K562 (cell line): ENCODE results near the gene CTF1. TPM values are rescaled to one million over a fixed set of nuclear protein-coding genes. Genes with fewer than 3 reads are reported as not detected.

Experiments used
- ATAC-seq: fragments of 200-7000 bp; cut with Tn5 transposase; 3 replicates; pipeline ENCODE4 v1.9.1; 2020; ENCODE audit warnings: moderate library complexity
- BruUV-seq: library from RNA; stranded (reverse); fragments of 400-500 nt; replicated peaks from 2 replicates; lab custom pipeline; 2021; lab: Mats Ljungman, UMichigan
- CTCF ChIA-PET: fragments of 300-600 bp; formaldehyde crosslinking; extraction: SDS; loops from one replicate; lab custom pipeline; 2021; ENCODE audit warnings: low intra/inter-chr PET ratio; lab: Yijun Ruan, JAX
- POLR2A ChIA-PET: fragments of 300-600, 350-650 bp; sonication (Branson Sonifier 250); formaldehyde crosslinking; extraction: SDS; loops from one replicate; lab custom pipeline; 2021; ENCODE audit warnings: antibody characterized with exemption, inconsistent platforms; lab: Yijun Ruan, JAX
- DNase-seq, 4 experiments: peaks; one replicate each; pipeline versions ENCODE4 v3.0.0 to v3.0.0-alpha.2; 2011 to 2018; ENCODE audit warnings: low spot score in 3 of 4, mixed read lengths in 3 of 4; ENCODE audit errors: extremely low read depth in 1 of 4
- FAIRE-seq: peaks from 2 replicates; lab custom pipeline; 2011; peaks lifted over from hg19 to GRCh38; lab: Jason Lieb, UNC
- H2AFZ ChIP-seq: 2 replicates; pipeline ENCODE4 v1.6.0; 2011; ENCODE audit warnings: low read depth, low read length, control low read depth, inconsistent platforms
- H3K27ac ChIP-seq: fragments of 200-600 bp; 3 replicates; pipeline ENCODE4 v1.8.0; 2011; ENCODE audit warnings: low read depth, mild to moderate bottlenecking, control low read depth, inconsistent platforms, low read length, moderate library complexity, mixed read lengths; ENCODE audit errors: extremely low read depth
- H3K27me3 ChIP-seq, 2 experiments: fragments of 300-600 bp in 1 of 2; 2 replicates in 1 of 2; 3 replicates in 1 of 2; pipeline versions ENCODE4 v1.6.0 to v1.8.0; 2011; ENCODE audit warnings: inconsistent platforms in 2 of 2, low read length in 2 of 2, mild to moderate bottlenecking in 1 of 2, mixed read lengths in 1 of 2, moderate library complexity in 1 of 2; ENCODE audit not compliant: control insufficient read depth in 2 of 2, insufficient read depth in 2 of 2
- H3K36me3 ChIP-seq: fragments of 300-600 bp; 3 replicates; pipeline ENCODE4 v1.8.0; 2011; ENCODE audit warnings: mild to moderate bottlenecking, low read length, inconsistent platforms; ENCODE audit not compliant: control insufficient read depth, insufficient read depth
- H3K4me1 ChIP-seq, 2 experiments: fragments of 200-600 bp in 1 of 2; replicated peaks in 1 of 2; 2 replicates in 1 of 2; 3 replicates in 1 of 2; pipeline versions ENCODE4 v1.5.1 to v1.8.0; 2011; ENCODE audit warnings: inconsistent platforms in 2 of 2, low read length in 2 of 2, mild to moderate bottlenecking in 1 of 2, mixed read lengths in 1 of 2, moderate library complexity in 1 of 2; ENCODE audit not compliant: control insufficient read depth in 2 of 2, insufficient read depth in 2 of 2
- H3K4me2 ChIP-seq: 2 replicates; pipeline ENCODE4 v1.6.1; 2011; ENCODE audit warnings: low read length, control low read depth, inconsistent platforms, mixed read lengths; ENCODE audit not compliant: insufficient read depth
- H3K4me3 ChIP-seq: fragments of 200-600 bp; sonication (generic), shearing (Covaris generic); 2 replicates; pipeline ENCODE4 v1.5.1; 2016; ENCODE audit warnings: control low read depth, inconsistent platforms
- H3K79me2 ChIP-seq: fragments of 200-600 bp; 3 replicates; pipeline ENCODE4 v1.8.0; 2011; ENCODE audit warnings: low read length, inconsistent platforms; ENCODE audit not compliant: control insufficient read depth, insufficient read depth
- H3K9ac ChIP-seq, 2 experiments: 2 replicates each; pipeline versions ENCODE4 v1.6.0 to v1.6.1; 2011; ENCODE audit warnings: low read depth in 2 of 2, low read length in 2 of 2, control low read depth in 1 of 2, inconsistent platforms in 1 of 2, mild to moderate bottlenecking in 1 of 2, mixed read lengths in 1 of 2; ENCODE audit not compliant: insufficient read depth in 1 of 2
- H3K9me1 ChIP-seq: one replicate; pipeline ENCODE4 v1.6.0; 2011; ENCODE audit warnings: inconsistent platforms, mild to moderate bottlenecking, low read length, moderate library complexity; ENCODE audit not compliant: control insufficient read depth, insufficient read depth
- H3K9me3 ChIP-seq: replicated peaks from 2 replicates; pipeline ENCODE4 v1.5.1; 2011; ENCODE audit warnings: low read depth, low read length, inconsistent platforms; ENCODE audit not compliant: control insufficient read depth, insufficient read depth
- H4K20me1 ChIP-seq: replicated peaks from 2 replicates; pipeline ENCODE4 v1.6.1; 2011; ENCODE audit warnings: low read length, inconsistent platforms, mixed read lengths; ENCODE audit not compliant: control insufficient read depth, insufficient read depth
- CBX8 ChIP-seq: fragments of 200-600 bp; sonication (generic); IDR thresholded peaks from 2 replicates; pipeline ENCODE4 v1.6.1; 2012; ENCODE audit warnings: borderline replicate concordance, mixed run types, low read depth, mild to moderate bottlenecking, moderate library complexity, mixed read lengths, low read length, control low read depth, inconsistent platforms; ENCODE audit not compliant: poor library complexity, severe bottlenecking; ENCODE audit errors: extremely low read depth
- E2F1 ChIP-seq: sonication (generic); formaldehyde crosslinking; IDR thresholded peaks from 2 replicates; pipeline ENCODE4 v1.8.1; 2023; ENCODE audit warnings: mild to moderate bottlenecking, missing genetic modification reagents, moderate library complexity
- ELF4 ChIP-seq: fragments of 450-650 bp; formaldehyde crosslinking; IDR thresholded peaks from 2 replicates; pipeline ENCODE4 v1.4.0; 2022; ENCODE audit warnings: missing genetic modification characterization
- ERF ChIP-seq: fragments of 450-650 bp; formaldehyde crosslinking; IDR thresholded peaks from 2 replicates; pipeline ENCODE4 v1.4.0; 2020; ENCODE audit warnings: mild to moderate bottlenecking, mixed read lengths
- FOXP1 ChIP-seq: sonication (generic); formaldehyde crosslinking; IDR thresholded peaks from 2 replicates; pipeline ENCODE4 v1.8.0; 2022; ENCODE audit warnings: mild to moderate bottlenecking, missing genetic modification reagents
- MYBL2 ChIP-seq, 2 experiments: fragments of 450-650 bp in 1 of 2; sonication (generic) in 1 of 2; formaldehyde crosslinking in 1 of 2; IDR thresholded peaks; 2 replicates each; pipeline versions ENCODE4 v1.6.1 to v1.8.1; 2017 to 2022; ENCODE audit warnings: borderline replicate concordance in 1 of 2, inconsistent platforms in 1 of 2, low read depth in 1 of 2, mild to moderate bottlenecking in 1 of 2, missing genetic modification reagents in 1 of 2, moderate library complexity in 1 of 2
- NFRKB ChIP-seq: fragments of 450-650 bp; IDR thresholded peaks from 2 replicates; pipeline ENCODE4 v1.6.1; 2016; ENCODE audit warnings: low read depth
- NFYB ChIP-seq: IDR thresholded peaks from 2 replicates; pipeline ENCODE4 v1.6.1; 2011; ENCODE audit warnings: mild to moderate bottlenecking, moderate library complexity; ENCODE audit not compliant: insufficient read length; ENCODE audit errors: extremely low read depth
- NONO ChIP-seq, 2 experiments: fragments of 200-400 bp in 1 of 2; fragments of 450-650 bp in 1 of 2; formaldehyde crosslinking in 1 of 2; IDR thresholded peaks; 2 replicates each; pipeline ENCODE4 v1.6.1; 2017; ENCODE audit warnings: low read depth in 2 of 2, mild to moderate bottlenecking in 2 of 2, moderate library complexity in 2 of 2, low read length in 1 of 2
- PTRF ChIP-seq: fragments of 450-650 bp; IDR thresholded peaks from 2 replicates; pipeline ENCODE4 v1.6.1; 2016; ENCODE audit warnings: mild to moderate bottlenecking, missing genetic modification characterization, missing compliant biosample characterization
- STAT5A ChIP-seq: IDR thresholded peaks from 2 replicates; pipeline ENCODE4 v1.6.1; 2012; ENCODE audit warnings: low read length, inconsistent platforms, borderline replicate concordance
- TCF7 ChIP-seq: sonication (generic); IDR thresholded peaks from 2 replicates; pipeline ENCODE4 v1.6.1; 2016; ENCODE audit warnings: antibody characterized with exemption, borderline replicate concordance
- TRIM25 ChIP-seq: fragments of 450-650 bp; IDR thresholded peaks from 2 replicates; pipeline ENCODE4 v1.7.0; 2016; ENCODE audit warnings: borderline replicate concordance
- YBX1 ChIP-seq: fragments of 450-650 bp; IDR thresholded peaks from 2 replicates; pipeline ENCODE4 v1.7.1; 2016; ENCODE audit warnings: mild to moderate bottlenecking
- ZC3H4 ChIP-seq: sonication (generic); formaldehyde crosslinking; IDR thresholded peaks from 2 replicates; pipeline ENCODE4 v1.9.0; 2021; ENCODE audit warnings: missing genetic modification reagents, borderline replicate concordance
- ZNF184 ChIP-seq: sonication (generic); formaldehyde crosslinking; IDR thresholded peaks from 2 replicates; pipeline ENCODE4 v1.5.0; 2020; ENCODE audit warnings: missing genetic modification reagents
- ZNF316 ChIP-seq: fragments of 450-650 bp; IDR thresholded peaks from 2 replicates; pipeline ENCODE4 v1.6.1; 2016
- WGBS: fragments of 100-300 bp; shearing (Covaris generic); methylation state at CpG from one replicate; pipeline ENCODE4 v1.1.6; 2016; ENCODE audit warnings: low coverage, mixed read lengths; ENCODE audit not compliant: insufficient coverage; ENCODE audit errors: missing lambda C conversion rate; 5-methylcytosine and 5-hydroxymethylcytosine counted together
- in situ Hi-C: fragments of 300-500 bp; cut with MboI; formaldehyde crosslinking; loops from 4 replicates; pipeline ENCODE4 v1.15.0; 2018; ENCODE audit warnings: inconsistent platforms, mixed read lengths
- intact Hi-C: fragments of 100-400 bp; cut with micrococcal nuclease; formaldehyde crosslinking; loops from 2 replicates; pipeline ENCODE4 v1.14.2; 2022
- polyA plus RNA-seq, 8 experiments: library from polyadenylated mRNA; depleted of rRNA in 4 of 8; stranded (reverse) in 5 of 8; unstranded in 3 of 8; fragments of >200 nt; fragmentation: Nextera tagmentation in 2 of 8; fragmentation: Illumina TruSeq in 1 of 8; extraction: Ambion mirVana in 2 of 8; extraction: Trizol in 1 of 8; gene quantifications; 2 replicates each; pipeline versions ENCODE4 v1.2.1 to v1.2.3, GENCODE V29; 2011 to 2014; ENCODE audit warnings: inconsistent platforms in 1 of 8, missing spikeins in 1 of 8
- total RNA-seq, 7 experiments: library from RNA; depleted of rRNA in 6 of 7; stranded (reverse); fragments of >200 nt in 6 of 7; fragmentation: Illumina TruSeq in 2 of 7; extraction: Trizol in 2 of 7; gene quantifications; 2 replicates each; pipeline versions ENCODE4 v1.2.1 to v1.2.3, GENCODE V29; 2011 to 2021; ENCODE audit warnings: low replicate concordance in 1 of 7

CTF1 gene
- total and polyA plus RNA-seq, 9 of the 15 experiments (the other 6 are each of a cell fraction or from before 2014, with no cell fraction given) = 0.24 to 2.5 (median 0.44) TPM

GRCh38 chr16:30914830-30915229 lies 18.4 kb downstream of the CTF1 start:
- in situ Hi-C loops = no loop called here
- TF ChIP-seq ZC3H4 (CRISPR knock-in tag) (no peak), ELF4 (CRISPR knock-in tag) (no peak), NONO (IDR thresholded peaks at IDR 0.05; ENCODE audit: low read depth in 2 of 2, low read length in 1 of 2) (no peak), FOXP1 (CRISPR knock-in tag) (no peak), MYBL2 (IDR thresholded peaks at IDR 0.05; ENCODE audit: low read depth) (no peak), MYBL2 (CRISPR knock-in tag; IDR thresholded peaks at IDR 0.05; ENCODE audit: borderline replicate concordance) (no peak), TRIM25 (no peak), YBX1 (no peak), NFRKB (no peak), E2F1 (CRISPR knock-in tag) (no peak), STAT5A (no peak), TCF7 (no peak), ERF (CRISPR knock-in tag) (no peak), CBX8 (no peak), PTRF (tag) (no peak), ZNF184 (CRISPR knock-in tag) (no peak), ZNF316 (no peak), NFYB (no peak)

More at GRCh38 chr16:30914830-30915229, 18.4 kb downstream of the CTF1 start:
- CTCF ChIA-PET = no interaction called here
- H3K79me2 ChIP-seq = no peaks in the 10 kb centered on the region
- no peak overlapping the region for H3K4me2 ChIP-seq
- WGBS = 85% methylated on average over 3 of the region's 3 CpGs
- H3K9me1 ChIP-seq = no peaks in the 10 kb centered on the region
- DNase-seq (no peak), ATAC-seq (no peak), FAIRE-seq (no peak)
- no peak overlapping the region for H3K4me3 ChIP-seq
- no peaks in the 10 kb centered on the region for H3K36me3 ChIP-seq
- H3K9ac ChIP-seq = no peak overlapping the region
- BruUV-seq = no TSS peak
- POLR2A ChIA-PET = interaction anchor here (0.8 to 2.0 kb wide), 2 partner anchors 70 to 110 kb away, joined by 3 to 4 read pairs; no protein-coding TSS in a partner anchor
- no peaks in the 10 kb centered on the region for H3K27me3 ChIP-seq
- no peak overlapping the region for H3K27ac ChIP-seq
- no peaks in the 10 kb centered on the region for H4K20me1 ChIP-seq
- H3K9me3 ChIP-seq = no peaks in the 10 kb centered on the region
- H3K4me1 ChIP-seq = peaks cover 0 to 7% of the 10 kb centered on the region in 2 experiments; a peak in 2 of 5 replicates
- intact Hi-C loops = no loop called here
- no peak overlapping the region for H2AFZ ChIP-seq
